Stimulated activated naive CD8-positive, alpha-beta T cell treated with anti-CD3 and anti-CD28 coated beads, Interleukin-15, amount 100 ng/mL, for 72 hours (primary cell): ENCODE measurements around the gene RASAL2.
"Not testable (repeated sequence)": the region's sequence is repeated elsewhere in the genome, so short reads cannot be mapped to it uniquely, and the experiment has no call there.

Source experiments
- ATAC-seq: fragments of 150-1000 bp; cut with Tn5 transposase; 2 replicates; pipeline ENCODE4 v1.10.0; 2021; ENCODE audit warnings: mild to moderate bottlenecking, moderate library complexity
- DNase-seq, 2 donors: peaks; one replicate each; pipeline ENCODE4 v3.0.0; 2021 to 2022
- H3K27ac Mint-ChIP-seq, 2 donors: one replicate each; pipeline ENCODE4 v1.8.0; 2022; ENCODE audit warnings: mild to moderate bottlenecking in 2 of 2, mixed read lengths in 2 of 2, moderate library complexity in 2 of 2
- H3K27me3 Mint-ChIP-seq: one replicate; pipeline ENCODE4 v1.8.0; 2022; ENCODE audit warnings: mixed read lengths
- H3K4me1 Mint-ChIP-seq: one replicate; pipeline ENCODE4 v1.8.0; 2022; ENCODE audit warnings: mild to moderate bottlenecking, mixed read lengths
- H3K4me3 Mint-ChIP-seq, 2 donors: one replicate each; pipeline ENCODE4 v1.8.0; 2022; ENCODE audit warnings: mild to moderate bottlenecking in 2 of 2, mixed read lengths in 2 of 2, moderate library complexity in 1 of 2
- H3K9me3 Mint-ChIP-seq, 2 donors: one replicate each; pipeline ENCODE4 v1.8.0; 2022; ENCODE audit warnings: mixed read lengths in 2 of 2

The RASAL2 gene

GRCh38 chr1:178361847-178362246, 267.9 kb downstream of the RASAL2 start:
- DNase-seq (no peak), ATAC-seq (no peak)
- Mint-ChIP-seq H3K9me3 (no peaks in the 10 kb centered on the region), H3K4me1 (no peaks in the 10 kb centered on the region), H3K27me3 (no peaks in the 10 kb centered on the region), H3K27ac (no peak overlapping the region), H3K4me3 (no peak overlapping the region)

- H3K9me3 Mint-ChIP-seq: no peaks in the 10 kb centered on the region
- DNase-seq: no peak
- no peak for ATAC-seq
- no peak overlapping the region for H3K4me3 Mint-ChIP-seq
- H3K27me3 Mint-ChIP-seq: no peaks in the 10 kb centered on the region
- no peak overlapping the region for H3K27ac Mint-ChIP-seq
- H3K4me1 Mint-ChIP-seq: no peaks in the 10 kb centered on the region
Measured at GRCh38 chr1:178362747-178363146, 268.8 kb downstream of the RASAL2 start.

GRCh38 chr1:178364782-178365181, 270.9 kb downstream of the RASAL2 start:
- Mint-ChIP-seq H3K4me3 (no peak overlapping the region), H3K27ac (no peak overlapping the region), H3K4me1 (no peaks in the 10 kb centered on the region), H3K9me3 (no peaks in the 10 kb centered on the region), H3K27me3 (no peaks in the 10 kb centered on the region)
- DNase-seq (no peak), ATAC-seq (no peak)

- no peak for DNase-seq
- no peaks in the 10 kb centered on the region for H3K27me3 Mint-ChIP-seq
- H3K27ac Mint-ChIP-seq: no peak overlapping the region
- H3K4me1 Mint-ChIP-seq: no peaks in the 10 kb centered on the region
- no peak overlapping the region for H3K4me3 Mint-ChIP-seq
- no peaks in the 10 kb centered on the region for H3K9me3 Mint-ChIP-seq
- ATAC-seq: no peak
Measured at GRCh38 chr1:178367151-178367550, 273.2 kb downstream of the RASAL2 start.

GRCh38 chr1:178368208-178368607, 274.3 kb downstream of the RASAL2 start:
- ATAC-seq: no peak
- no peak overlapping the region for H3K27ac Mint-ChIP-seq
- no peaks in the 10 kb centered on the region for H3K4me1 Mint-ChIP-seq
- H3K27me3 Mint-ChIP-seq: no peaks in the 10 kb centered on the region
- H3K4me3 Mint-ChIP-seq: no peak overlapping the region
- DNase-seq: no peak
- no peaks in the 10 kb centered on the region for H3K9me3 Mint-ChIP-seq

- H3K9me3 Mint-ChIP-seq: no peaks in the 10 kb centered on the region
- H3K4me1 Mint-ChIP-seq: no peaks in the 10 kb centered on the region
- ATAC-seq (no peak), DNase-seq (no peak)
- H3K27me3 Mint-ChIP-seq: no peaks in the 10 kb centered on the region
- no peak overlapping the region for H3K27ac Mint-ChIP-seq
- no peak overlapping the region for H3K4me3 Mint-ChIP-seq
Measured at GRCh38 chr1:178371235-178371634, 277.3 kb downstream of the RASAL2 start.

- Mint-ChIP-seq H3K27ac (no peak overlapping the region), H3K4me1 (no peaks in the 10 kb centered on the region), H3K27me3 (no peaks in the 10 kb centered on the region), H3K9me3 (no peaks in the 10 kb centered on the region), H3K4me3 (no peak overlapping the region)
- no peak for DNase-seq
- no peak for ATAC-seq
Measured at GRCh38 chr1:178371933-178372388, 278.1 kb downstream of the RASAL2 start.

- Mint-ChIP-seq H3K27me3 (no peaks in the 10 kb centered on the region), H3K9me3 (no peaks in the 10 kb centered on the region), H3K27ac (no peak overlapping the region), H3K4me1 (no peaks in the 10 kb centered on the region), H3K4me3 (no peak overlapping the region)
- DNase-seq (no peak), ATAC-seq (no peak)
Measured at GRCh38 chr1:178374016-178374415, 280.1 kb downstream of the RASAL2 start.

GRCh38 chr1:178376008-178376407, 282.1 kb downstream of the RASAL2 start:
- Mint-ChIP-seq H3K4me1 (no peaks in the 10 kb centered on the region), H3K4me3 (no peak overlapping the region), H3K27ac (no peak overlapping the region), H3K27me3 (no peaks in the 10 kb centered on the region), H3K9me3 (no peaks in the 10 kb centered on the region)
- DNase-seq (no peak), ATAC-seq (no peak)

GRCh38 chr1:178379807-178380206, 285.9 kb downstream of the RASAL2 start:
- no peak for DNase-seq
- H3K27me3 Mint-ChIP-seq: no peaks in the 10 kb centered on the region

GRCh38 chr1:178382372-178382771, 288.5 kb downstream of the RASAL2 start:
- Mint-ChIP-seq H3K4me3 (no peak overlapping the region), H3K9me3 (no peaks in the 10 kb centered on the region), H3K27me3 (no peaks in the 10 kb centered on the region), H3K4me1 (no peaks in the 10 kb centered on the region), H3K27ac (peak overlapping the region in 1 of 2 donors; percentile 61)
- no peak for DNase-seq
- no peak for ATAC-seq

More at GRCh38 chr1:178379807-178380206, 285.9 kb downstream of the RASAL2 start:
- Mint-ChIP-seq H3K4me3 (no peak overlapping the region), H3K4me1 (no peaks in the 10 kb centered on the region), H3K27ac (no peak overlapping the region), H3K9me3 (no peaks in the 10 kb centered on the region)
- ATAC-seq: no peak

GRCh38 chr1:178385662-178386061, 291.8 kb downstream of the RASAL2 start:
- DNase-seq: no peak
- no peak for ATAC-seq
- H3K27ac Mint-ChIP-seq: no peak overlapping the region
- peaks cover 11% of the 10 kb centered on the region for H3K27me3 Mint-ChIP-seq
- no peak overlapping the region for H3K4me3 Mint-ChIP-seq
- no peaks in the 10 kb centered on the region for H3K9me3 Mint-ChIP-seq
- no peaks in the 10 kb centered on the region for H3K4me1 Mint-ChIP-seq

GRCh38 chr1:178388418-178389145, 294.7 kb downstream of the RASAL2 start:
- Mint-ChIP-seq H3K27me3 (peaks cover 11% of the 10 kb centered on the region), H3K4me3 (no peak overlapping the region), H3K9me3 (no peaks in the 10 kb centered on the region), H3K27ac (no peak overlapping the region), H3K4me1 (no peaks in the 10 kb centered on the region)
- DNase-seq: no peak
- no peak for ATAC-seq

- H3K9me3 Mint-ChIP-seq: no peaks in the 10 kb centered on the region
- H3K27me3 Mint-ChIP-seq: peaks cover 11% of the 10 kb centered on the region
- ATAC-seq (no peak), DNase-seq (no peak)
- H3K4me3 Mint-ChIP-seq: no peak overlapping the region
- no peak overlapping the region for H3K27ac Mint-ChIP-seq
- H3K4me1 Mint-ChIP-seq: no peaks in the 10 kb centered on the region
Measured at GRCh38 chr1:178389441-178389840, 295.5 kb downstream of the RASAL2 start.

GRCh38 chr1:178390280-178390679, 296.4 kb downstream of the RASAL2 start:
- DNase-seq, H3K9me3 Mint-ChIP-seq, ATAC-seq, H3K27ac Mint-ChIP-seq, H3K4me1 Mint-ChIP-seq, H3K4me3 Mint-ChIP-seq: not testable (repeated sequence)
- H3K27me3 Mint-ChIP-seq: peaks cover 11% of the 10 kb centered on the region

- Mint-ChIP-seq H3K9me3 (no peaks in the 10 kb centered on the region), H3K27me3 (peaks cover 7% of the 10 kb centered on the region), H3K4me3 (no peak overlapping the region), H3K27ac (no peak overlapping the region), H3K4me1 (no peaks in the 10 kb centered on the region)
- ATAC-seq: no peak
- DNase-seq: no peak
Measured at GRCh38 chr1:178393370-178393769, 299.5 kb downstream of the RASAL2 start.

GRCh38 chr1:178396789-178397188, 302.9 kb downstream of the RASAL2 start:
- ATAC-seq: no peak
- Mint-ChIP-seq H3K27ac (no peak overlapping the region), H3K9me3 (no peaks in the 10 kb centered on the region), H3K4me1 (no peaks in the 10 kb centered on the region), H3K27me3 (no peaks in the 10 kb centered on the region), H3K4me3 (no peak overlapping the region)
- no peak for DNase-seq
